Measurements from ENCODE around the gene BPIFB3.

The BPIFB3 gene

GRCh38 chr20:33015700-33016580 is 37.8 kb upstream of the BPIFB3 start:
- no peak for DNase-seq

GRCh38 chr20:33016581-33017109 is 37.1 kb upstream of the BPIFB3 start:
- no peak for DNase-seq

DNA sequence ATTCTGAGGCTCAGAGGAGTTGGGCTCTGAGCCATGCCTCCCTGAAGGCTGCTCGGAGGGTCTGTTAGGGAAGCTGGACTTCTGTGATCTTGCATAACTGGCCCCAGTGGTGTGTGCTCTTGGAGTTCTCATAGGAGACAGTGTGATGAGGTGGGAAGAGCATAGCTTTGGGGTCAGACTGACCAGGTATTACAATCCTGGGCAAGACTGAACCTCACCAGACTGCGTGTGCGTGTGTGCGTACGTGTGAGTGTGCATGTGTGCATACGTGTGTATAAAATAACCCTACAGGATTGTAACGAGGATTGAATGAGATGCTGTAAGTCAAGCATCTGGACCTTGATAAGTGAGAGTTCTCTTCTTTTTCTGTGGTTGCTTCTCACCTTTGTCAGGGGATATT is 36.2 kb upstream of the BPIFB3 start:
- no peak for DNase-seq

- DNase-seq, result no peak
Observed at GRCh38 chr20:33018169-33018931, 35.4 kb upstream of the BPIFB3 start.

DNA sequence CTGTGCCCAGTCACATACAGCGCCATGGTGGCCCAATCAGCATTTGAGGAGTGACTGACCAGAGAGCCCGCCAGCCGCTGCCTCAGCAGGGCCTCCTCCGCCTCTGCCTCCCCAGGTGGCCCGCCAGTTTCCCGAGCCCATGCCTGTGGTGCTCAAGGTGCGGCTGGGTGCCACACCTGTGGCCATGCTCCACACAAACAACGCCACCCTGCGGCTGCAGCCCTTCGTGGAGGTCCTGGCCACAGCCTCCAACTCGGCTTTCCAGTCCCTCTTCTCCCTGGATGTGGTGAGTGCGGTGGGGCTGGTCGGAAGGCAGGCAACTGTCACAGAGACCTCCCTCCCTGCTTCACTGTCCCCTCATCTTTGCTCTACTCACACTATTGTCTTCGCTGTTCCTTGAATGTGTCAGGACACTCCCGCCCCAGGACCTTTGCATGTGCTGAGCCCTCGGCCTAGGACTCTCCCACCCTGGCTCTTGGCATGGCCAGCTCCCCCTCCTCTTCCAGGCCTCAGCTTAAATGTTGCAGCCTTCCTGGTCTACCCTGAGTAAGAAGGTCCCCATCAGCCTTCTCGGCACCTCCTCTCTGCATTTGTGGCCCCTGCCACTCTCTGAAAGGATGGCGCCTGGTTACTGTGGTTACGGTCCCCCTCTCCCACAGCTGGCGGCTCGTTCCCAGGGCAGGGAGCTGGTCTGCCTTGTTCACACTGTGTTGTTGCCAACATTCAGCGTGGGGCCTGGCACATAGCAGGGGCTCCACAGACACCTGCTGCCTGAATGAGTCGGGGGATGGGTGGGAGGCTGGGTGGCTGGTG is 34.0 kb upstream of the BPIFB3 start:
- DNase-seq, result no peak

DNA sequence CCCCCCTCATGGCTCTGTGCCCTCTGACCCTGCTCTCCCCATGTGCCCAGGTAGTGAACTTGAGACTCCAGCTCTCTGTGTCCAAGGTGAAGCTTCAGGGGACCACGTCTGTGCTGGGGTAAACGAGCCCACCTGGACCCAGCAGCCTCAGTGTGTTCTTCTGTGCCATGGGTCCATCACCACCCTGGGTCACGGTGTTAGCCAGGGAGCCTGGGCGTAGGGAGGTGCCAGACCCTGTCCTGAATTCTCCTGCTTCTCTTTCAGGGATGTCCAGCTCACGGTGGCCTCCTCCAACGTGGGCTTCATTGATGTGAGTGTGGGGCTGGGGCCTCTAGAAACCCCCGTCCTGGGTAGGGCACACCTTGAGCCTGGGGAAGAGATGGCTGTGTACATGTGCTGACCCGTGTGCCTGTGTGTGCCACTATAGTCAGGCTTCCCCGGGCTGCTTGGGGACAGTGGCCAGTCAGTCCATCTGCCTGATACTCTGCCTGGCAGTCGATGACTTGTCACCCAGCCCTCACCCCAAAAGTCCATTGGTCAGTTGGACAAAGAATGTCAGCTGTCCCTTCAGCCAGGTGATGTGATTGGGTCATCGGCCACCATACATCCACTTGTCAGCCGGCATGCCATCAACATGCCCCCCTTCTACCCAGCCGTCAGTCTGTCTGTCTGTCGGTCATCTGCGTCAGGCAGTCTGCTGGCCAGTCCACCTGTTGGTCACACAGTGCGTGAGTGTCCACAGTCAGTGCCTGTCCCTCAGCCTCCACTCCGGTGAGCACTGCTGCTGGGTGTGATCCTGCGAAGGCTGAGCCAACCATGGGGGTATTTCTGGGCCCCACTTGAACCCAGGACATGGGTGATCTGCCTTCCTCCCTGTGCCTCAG is 33.2 kb upstream of the BPIFB3 start:
- no peak for DNase-seq

DNA sequence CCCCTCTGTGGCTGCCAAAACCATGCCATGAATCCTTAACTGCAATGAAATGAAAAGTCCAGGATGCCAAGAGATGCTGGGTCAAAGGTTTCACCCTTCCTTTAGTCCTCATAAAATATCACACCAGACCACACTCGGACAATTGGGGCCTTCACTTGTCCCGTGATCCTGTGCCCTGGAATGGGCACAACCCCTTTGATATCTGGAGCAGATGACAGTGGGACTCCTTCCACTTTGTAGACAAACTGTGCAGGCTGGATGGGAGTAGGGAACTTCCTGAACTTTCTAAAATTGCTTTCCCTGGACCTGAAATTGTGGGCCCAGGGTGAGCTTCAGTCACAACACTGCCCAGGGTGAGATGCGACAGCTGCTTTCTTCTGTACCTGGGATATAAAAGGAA is 31.8 kb upstream of the BPIFB3 start:
- no peak for DNase-seq

GRCh38 chr20:33022289-33022688 is 31.4 kb upstream of the BPIFB3 start:
- DNase-seq, result no peak

DNA sequence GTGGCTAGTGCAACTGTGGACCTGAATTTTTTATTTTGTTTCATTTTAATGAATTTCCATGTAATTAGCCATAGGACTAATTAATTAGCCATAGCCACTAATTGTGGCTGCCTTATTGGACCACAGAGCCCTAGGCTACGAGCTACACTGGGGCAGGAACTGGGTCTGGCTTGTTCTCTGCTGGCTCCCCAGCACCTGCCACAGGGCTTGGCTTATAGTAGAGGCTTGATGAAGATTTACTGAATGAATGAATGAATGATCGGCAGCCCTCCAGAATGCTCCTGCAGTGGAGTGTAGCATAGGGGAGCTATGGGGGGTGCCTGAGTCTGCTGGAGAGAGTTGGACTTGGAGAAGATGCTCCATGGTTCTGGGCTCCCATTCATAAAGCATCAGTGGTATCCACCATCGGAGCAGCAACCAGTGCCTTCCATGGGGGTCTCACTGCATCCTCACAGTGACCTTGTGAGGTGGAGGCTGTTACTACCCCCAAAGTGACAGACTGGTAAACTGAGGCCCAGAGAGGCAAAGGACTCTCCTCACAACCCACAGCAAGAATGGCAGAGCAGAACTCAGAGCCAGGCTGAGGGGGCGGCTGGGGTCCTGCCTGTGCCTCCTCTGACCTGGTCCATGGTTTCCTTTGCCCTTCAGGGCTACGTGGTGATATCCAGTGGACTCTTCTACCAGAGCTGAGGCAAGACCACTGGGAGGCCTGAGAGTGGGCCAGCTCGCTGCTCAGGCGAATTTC is 30.8 kb upstream of the BPIFB3 start:
- no peak for DNase-seq

DNA sequence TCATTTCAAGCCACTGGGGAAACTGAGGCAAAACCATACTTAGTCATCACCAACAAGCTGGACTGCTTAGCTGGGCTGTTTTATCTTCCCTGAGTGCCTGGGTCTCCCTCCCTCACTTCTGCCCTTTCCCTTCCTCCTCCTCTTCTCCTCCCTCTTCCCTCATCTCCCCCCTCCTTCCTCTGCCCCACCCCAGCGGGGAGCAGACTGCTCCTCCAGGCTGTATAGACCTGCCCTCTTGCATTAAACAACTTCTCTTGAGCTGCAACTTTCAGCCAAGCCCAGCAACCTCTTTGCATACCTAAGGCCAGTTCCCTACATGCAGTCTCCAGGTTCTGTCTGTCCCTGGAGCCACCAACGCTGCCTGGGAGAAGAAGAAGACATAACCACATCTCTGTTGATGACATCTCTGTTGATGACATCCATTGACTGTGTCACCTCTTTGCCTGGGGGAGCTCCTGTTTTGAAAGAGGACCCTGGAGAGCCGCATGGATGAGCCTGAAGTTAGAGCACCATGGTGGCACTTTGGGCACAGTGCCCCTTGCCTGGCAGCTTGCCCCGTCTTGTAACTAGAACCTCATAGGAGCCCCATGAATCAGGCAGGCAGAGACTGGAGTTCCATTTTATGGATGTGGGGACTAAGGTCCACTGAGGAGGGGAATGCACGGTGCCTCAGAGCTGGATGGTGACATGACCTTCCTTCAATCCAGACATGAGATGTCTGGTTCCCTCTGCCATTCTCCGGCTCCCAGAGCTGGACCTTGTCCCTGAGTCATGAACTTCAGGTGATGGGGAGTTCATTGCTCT is 30.1 kb upstream of the BPIFB3 start:
- DNase-seq, result no peak

- DNase-seq, result no peak
Observed at GRCh38 chr20:33024243-33024560, 29.5 kb upstream of the BPIFB3 start.

DNA sequence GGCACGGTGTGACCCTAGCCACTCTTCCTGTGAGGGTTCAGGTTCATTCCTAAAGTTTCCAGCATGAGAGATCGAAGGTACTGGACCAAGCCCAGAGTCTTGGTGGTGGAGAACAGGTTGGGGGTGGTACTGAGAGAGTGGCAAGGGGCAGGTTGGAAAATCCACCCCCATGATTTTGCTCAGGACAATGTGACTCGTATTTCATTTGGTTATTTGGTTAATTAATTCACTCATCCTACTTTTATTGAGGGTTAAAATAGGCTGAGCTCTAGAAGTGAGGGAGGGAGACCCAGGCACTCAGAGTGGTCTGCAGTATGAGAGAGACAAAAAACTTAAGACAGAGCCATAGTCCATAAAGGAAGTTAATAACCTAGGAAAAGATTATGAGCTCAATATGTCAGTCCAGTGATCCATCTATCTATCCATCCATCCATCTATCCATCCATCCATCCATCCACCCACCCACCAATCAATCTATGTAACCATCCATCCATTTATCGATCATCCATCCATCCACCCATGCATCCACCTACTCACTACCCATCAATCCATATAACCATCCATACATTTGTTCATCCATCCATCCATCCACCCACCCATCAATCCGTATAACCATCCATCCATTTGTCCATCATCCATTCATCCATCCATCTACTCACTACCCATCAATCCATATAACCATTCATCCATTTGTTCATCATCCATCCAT is 28.9 kb upstream of the BPIFB3 start:
- no peak for DNase-seq

DNA sequence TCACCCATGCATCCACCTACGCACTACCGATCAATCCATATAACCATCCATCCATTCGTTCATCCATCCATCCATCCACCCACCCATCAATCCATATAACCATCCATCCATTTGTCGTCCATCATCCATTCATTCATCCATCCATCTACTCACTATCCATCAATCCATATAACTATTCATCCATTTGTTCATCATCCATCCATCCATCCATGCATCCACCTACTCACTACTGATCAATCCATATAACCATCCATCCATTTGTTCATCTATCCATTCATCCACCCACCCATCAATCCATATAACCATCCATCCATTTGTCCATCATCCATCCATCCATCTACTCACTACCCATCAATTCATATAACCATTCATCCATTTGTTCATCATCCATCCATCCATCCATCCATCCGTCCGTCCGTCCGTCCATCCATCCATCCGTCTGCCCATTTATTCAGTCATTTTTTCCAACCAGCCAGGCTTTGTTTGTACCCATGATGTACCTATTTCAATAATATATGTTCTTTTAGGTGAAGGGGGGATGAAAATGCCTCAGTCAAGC is 28.3 kb upstream of the BPIFB3 start:
- no peak for DNase-seq

DNA sequence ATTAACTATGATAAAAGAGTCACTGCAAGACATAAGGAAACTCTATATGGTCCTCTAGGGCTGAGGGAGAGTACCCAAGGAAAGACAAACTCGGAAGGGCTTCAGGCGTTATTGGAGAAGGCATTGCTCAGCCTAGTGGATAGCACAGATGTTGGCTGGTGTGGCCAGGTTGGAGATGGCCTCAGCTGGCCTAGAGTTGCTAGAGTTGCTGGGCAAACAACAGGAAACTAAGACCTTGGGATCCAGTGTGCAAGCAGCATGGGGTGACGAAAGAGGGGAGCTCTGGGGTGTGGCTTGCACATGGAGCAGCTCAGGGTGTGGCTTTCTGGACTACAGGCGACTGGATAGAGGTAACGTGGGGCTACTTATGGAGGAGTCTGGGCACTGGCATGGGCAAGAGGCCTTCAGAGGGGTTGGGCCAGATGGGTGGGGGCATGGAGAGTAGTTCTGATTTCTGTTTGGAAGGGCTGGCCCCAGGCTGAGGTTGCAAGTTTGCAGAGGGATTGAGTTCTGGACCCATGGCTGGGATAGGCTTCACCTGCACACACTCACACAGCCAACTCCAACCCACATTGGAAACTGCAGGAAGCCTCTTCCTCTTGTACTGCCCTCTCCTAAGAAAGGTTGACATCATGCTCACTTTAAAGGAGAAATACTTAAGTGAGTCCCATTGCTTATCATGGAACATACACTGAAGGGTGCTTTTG is 27.5 kb upstream of the BPIFB3 start:
- DNase-seq, result no peak

- no peak for DNase-seq
Observed at GRCh38 chr20:33026779-33027759, 26.6 kb upstream of the BPIFB3 start.

- no peak for DNase-seq
Observed at GRCh38 chr20:33027769-33028751, 25.6 kb upstream of the BPIFB3 start.
